ENCODE measurements around the gene HTRA3. TPM values are rescaled to one million over a fixed set of nuclear protein-coding genes. Genes with fewer than 3 reads are reported as not detected.

Gene HTRA3
- total and polyA plus RNA-seq, 2 of the 4 experiments (the other 2 are of a cell fraction), result 1.3 to 9.5 TPM

- TF ChIP-seq, protein P1, sequence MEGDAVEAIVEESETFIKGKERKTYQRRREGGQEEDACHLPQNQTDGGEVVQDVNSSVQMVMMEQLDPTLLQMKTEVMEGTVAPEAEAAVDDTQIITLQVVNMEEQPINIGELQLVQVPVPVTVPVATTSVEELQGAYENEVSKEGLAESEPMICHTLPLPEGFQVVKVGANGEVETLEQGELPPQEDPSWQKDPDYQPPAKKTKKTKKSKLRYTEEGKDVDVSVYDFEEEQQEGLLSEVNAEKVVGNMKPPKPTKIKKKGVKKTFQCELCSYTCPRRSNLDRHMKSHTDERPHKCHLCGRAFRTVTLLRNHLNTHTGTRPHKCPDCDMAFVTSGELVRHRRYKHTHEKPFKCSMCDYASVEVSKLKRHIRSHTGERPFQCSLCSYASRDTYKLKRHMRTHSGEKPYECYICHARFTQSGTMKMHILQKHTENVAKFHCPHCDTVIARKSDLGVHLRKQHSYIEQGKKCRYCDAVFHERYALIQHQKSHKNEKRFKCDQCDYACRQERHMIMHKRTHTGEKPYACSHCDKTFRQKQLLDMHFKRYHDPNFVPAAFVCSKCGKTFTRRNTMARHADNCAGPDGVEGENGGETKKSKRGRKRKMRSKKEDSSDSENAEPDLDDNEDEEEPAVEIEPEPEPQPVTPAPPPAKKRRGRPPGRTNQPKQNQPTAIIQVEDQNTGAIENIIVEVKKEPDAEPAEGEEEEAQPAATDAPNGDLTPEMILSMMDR (conservative IDR thresholded peaks at IDR 0.05; ENCODE audit: low read depth, low read length), result no peak
These were observed 9.1 kb downstream of the HTRA3 start (continued) for GRCh38 chr4:8278421-8279287.

Measured in IMR-90 (cell line).